ENCODE results near the gene TSR3.
A peak's percentile ranks its signal among the peaks of the same experiment; 100 is the strongest.

Gene TSR3

DNA sequence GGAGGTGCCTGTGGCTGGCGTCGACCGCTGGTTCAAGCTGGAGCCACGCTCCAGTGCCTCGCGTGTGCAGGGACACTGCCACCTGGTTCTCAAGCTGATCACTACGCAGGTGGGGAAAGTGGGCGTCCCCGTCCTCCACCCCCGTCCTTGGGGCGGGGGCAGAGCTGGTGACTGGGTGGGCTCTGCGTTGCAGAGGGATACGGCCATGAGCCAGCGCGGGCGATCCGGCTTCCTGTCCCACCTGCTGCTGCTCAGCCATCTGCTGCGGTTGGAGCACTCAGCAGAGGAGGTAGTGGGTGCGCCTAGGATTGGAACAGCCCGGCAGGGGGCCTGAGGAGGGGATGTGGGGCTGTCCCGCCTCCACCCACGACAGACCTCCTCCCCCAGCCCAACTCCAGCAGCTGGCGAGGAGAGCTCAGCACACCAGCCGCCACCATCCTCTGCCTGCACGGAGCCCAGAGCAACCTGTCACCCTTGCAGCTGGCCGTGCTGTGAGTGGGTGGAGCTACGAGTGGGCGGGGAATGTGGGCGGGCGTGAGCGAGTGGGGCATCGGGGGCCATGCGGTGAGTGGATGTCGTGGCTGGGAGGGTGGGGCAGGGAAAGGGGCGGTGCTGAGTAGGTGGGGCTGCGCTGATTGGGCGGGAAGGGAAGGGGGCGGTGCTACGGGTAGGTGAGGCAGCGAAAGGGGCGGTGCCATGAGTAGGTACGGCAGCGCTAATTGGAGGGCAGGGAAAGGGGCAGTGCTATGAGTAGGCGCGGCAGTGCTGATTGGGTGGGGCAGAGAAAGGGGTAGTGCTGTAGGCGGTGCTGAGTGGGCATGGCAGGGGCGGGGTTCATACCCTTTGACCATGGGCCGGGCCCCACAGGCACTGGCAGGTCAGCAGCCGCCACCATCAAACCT, 8.9 kb downstream of the TSR3 start:
- TF ChIP-seq, protein P1, sequence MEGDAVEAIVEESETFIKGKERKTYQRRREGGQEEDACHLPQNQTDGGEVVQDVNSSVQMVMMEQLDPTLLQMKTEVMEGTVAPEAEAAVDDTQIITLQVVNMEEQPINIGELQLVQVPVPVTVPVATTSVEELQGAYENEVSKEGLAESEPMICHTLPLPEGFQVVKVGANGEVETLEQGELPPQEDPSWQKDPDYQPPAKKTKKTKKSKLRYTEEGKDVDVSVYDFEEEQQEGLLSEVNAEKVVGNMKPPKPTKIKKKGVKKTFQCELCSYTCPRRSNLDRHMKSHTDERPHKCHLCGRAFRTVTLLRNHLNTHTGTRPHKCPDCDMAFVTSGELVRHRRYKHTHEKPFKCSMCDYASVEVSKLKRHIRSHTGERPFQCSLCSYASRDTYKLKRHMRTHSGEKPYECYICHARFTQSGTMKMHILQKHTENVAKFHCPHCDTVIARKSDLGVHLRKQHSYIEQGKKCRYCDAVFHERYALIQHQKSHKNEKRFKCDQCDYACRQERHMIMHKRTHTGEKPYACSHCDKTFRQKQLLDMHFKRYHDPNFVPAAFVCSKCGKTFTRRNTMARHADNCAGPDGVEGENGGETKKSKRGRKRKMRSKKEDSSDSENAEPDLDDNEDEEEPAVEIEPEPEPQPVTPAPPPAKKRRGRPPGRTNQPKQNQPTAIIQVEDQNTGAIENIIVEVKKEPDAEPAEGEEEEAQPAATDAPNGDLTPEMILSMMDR (IDR thresholded peaks at IDR 0.05; ENCODE audit: extremely low read depth, insufficient read depth, missing control alignments) = no peak
- in situ Hi-C loops (cut with MboI; ENCODE audit: low pct_unique_long_range_greater_than_20kb, low sequenced_read_pairs, unreplicated experiment) = no loop called here
- peak; percentile 100 for DNase-seq (ENCODE audit: low spot score)

DNA sequence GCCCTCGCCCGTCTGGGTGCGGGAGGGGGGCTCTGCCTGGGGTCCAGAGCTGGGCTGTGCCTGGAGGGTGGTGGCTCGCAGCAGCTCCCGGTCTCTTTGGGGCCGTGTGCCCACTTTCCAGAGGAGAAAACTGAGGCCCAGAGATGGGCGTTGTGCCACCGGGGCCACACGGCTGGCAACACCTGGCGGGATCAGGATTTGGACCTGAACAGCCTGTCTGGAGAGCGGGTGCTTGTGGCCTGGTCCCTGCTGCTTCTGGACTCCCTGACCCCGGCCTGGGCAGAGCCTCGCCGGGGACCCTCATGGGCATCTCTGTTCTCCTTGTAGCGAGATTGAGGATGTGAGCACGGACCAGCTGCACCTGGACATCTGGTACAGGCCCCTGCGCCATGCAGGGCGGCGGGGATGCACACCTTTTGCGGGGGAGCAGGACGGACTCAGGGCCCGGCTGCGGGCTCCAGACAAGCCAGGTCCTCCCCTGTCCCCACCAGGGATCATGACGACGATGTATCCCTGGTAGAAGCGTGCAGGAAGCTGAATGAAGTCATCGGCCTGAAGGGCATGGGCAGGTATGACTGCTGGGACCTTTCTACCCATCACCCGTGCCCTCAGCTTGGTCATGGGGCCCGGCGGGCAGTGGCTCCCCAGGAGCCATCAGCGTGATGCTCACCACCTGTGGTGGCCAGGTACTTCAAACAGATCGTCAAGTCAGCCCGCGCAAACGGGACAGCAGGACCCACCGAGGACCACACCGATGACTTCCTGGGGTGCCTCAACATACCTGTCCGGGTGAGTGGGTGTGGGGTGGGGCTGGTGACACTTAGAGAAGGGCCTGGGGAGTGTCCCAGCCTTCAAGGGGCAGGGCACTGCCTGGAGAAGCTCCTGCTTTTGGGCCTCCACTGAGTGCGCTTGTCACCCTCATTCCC, 9.9 kb downstream of the TSR3 start:
- no peak for DNase-seq (ENCODE audit: low spot score)
- in situ Hi-C loops (cut with MboI; ENCODE audit: low pct_unique_long_range_greater_than_20kb, low sequenced_read_pairs, unreplicated experiment) = no loop called here
- TF ChIP-seq, protein P1 (IDR thresholded peaks at IDR 0.05; ENCODE audit: extremely low read depth, insufficient read depth, missing control alignments) = no peak

DNA sequence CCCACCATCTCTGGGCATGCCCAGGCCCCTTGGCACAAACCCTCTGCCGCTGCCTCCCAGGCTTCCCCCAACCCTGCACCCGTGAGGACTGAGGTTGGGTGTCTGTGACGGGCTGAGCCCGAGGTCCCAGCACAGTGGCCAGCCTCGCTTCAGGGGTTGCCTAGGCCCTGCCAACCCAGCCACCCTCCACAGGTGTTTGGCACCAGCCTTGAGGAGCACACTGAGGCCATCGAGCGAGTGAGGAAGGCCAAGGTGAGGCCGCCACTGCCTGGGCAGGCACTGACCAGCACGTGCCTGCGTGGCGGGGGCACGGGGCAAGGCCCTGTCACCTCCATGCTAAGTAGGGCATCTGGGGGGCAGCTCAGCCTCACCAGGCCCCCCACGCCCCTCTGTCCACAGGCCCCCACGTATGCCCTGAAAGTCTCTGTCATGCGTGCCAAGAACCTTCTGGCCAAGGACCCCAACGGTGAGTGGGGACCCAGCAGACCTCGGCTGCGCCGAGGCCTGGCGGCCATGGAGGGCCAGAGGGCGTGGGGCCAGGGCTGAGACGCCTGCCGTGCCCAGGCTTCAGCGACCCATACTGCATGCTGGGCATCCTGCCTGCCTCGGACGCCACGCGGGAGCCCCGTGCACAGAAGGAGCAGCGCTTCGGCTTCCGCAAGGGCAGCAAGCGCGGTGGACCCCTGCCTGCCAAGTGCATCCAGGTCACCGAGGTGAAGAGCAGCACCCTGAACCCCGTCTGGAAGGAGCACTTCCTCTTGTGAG, 10.8 kb downstream of the TSR3 start:
- no peak for DNase-seq (ENCODE audit: low spot score)
- in situ Hi-C loops (cut with MboI; ENCODE audit: low pct_unique_long_range_greater_than_20kb, low sequenced_read_pairs, unreplicated experiment) = no loop called here
- TF ChIP-seq, protein P1 (IDR thresholded peaks at IDR 0.05; ENCODE audit: extremely low read depth, insufficient read depth, missing control alignments) = no peak

DNA sequence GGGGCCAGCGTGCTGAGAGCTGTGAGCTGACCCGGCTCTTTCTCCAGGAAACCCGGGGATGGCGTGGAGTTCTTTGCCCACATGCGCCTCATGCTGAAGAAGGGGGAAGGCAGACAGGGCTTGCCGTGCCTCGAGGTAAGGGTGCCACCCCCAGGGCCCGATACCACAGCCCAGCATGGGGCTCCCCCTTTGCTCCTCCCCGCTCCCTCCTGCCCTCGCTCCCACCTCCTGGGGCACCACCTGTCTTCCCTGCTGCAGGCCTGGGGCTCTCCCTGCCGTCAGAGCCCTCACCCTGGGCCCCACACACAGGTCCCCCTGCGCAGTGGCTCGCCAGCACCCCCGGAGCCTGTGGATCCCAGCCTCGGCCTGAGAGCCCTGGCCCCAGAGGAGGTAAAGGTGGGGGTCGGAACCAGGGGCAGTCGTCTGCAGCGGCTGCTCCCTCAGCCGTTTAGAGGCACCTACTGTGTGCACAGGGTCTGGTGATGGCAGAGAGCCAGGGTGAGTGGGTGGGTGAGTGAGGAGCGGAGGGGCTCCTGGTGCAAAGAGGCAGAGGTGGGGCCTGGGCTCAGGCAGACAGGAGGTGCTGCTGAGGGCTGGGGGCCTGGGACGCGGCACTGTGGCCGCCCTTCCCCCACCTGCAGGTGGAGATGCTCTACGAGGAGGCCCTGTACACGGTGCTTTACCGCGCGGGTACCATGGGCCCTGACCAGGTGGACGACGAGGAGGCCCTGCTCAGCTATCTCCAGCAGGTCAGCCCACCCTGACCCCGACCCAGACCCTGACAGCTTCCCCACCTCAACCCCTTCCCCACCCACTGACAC, 12.6 kb downstream of the TSR3 start:
- in situ Hi-C loops (cut with MboI; ENCODE audit: low pct_unique_long_range_greater_than_20kb, low sequenced_read_pairs, unreplicated experiment) = no loop called here
- DNase-seq (ENCODE audit: low spot score) = no peak
- TF ChIP-seq, protein P1 (IDR thresholded peaks at IDR 0.05; ENCODE audit: extremely low read depth, insufficient read depth, missing control alignments) = no peak

DNA sequence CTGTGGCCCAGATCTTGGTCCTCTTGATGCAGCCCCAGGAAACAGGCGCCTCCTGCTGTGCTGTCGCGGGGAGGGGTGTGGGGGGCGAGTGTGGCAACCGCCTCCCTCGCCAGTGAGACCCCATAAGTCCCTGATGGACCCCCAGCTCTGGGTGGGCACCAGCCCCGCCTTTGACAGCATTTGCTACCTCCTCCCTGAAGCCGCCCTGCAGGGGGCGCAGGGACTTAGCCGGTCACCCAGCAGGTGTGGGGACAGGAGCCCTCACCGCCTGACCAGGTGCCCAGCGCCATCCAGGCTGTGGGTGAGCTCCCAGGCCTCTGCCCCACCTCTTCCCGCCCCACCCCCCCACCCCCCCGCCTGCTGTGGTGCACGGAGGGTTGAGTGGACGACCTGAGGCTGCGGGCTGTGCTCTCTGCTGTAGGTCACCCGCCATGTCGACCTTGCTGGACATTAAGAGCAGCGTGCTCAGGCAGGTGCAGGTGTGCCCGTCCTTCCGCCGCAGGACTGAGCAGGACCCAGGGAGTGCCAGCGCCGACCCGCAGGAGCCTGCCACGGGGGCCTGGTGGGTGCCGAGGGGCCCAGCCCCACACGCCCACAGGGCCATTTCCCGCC, 13.5 kb downstream of the TSR3 start:
- in situ Hi-C loops (cut with MboI; ENCODE audit: low pct_unique_long_range_greater_than_20kb, low sequenced_read_pairs, unreplicated experiment) = no loop called here
- no peak for DNase-seq (ENCODE audit: low spot score)
- TF ChIP-seq, protein P1 (IDR thresholded peaks at IDR 0.05; ENCODE audit: extremely low read depth, insufficient read depth, missing control alignments) = peak; percentile 62
